Type B pancreatic cell (in vitro differentiated cells): Measurements from ENCODE around the gene CDH2. TPM values are rescaled to one million over a fixed set of nuclear protein-coding genes. Genes with fewer than 3 reads are reported as not detected.

Experiments used
- DNase-seq: peaks from one replicate; pipeline ENCODE4 v3.0.0; 2021; ENCODE audit warnings: mixed read lengths; ENCODE audit not compliant: unreplicated experiment; ENCODE audit errors: extremely low spot score
- H3K27ac Mint-ChIP-seq: 2 replicates; pipeline ENCODE4 v1.8.0; 2021; ENCODE audit warnings: mild to moderate bottlenecking, mixed read lengths
- H3K27me3 Mint-ChIP-seq: 2 replicates; pipeline ENCODE4 v1.8.0; 2021; ENCODE audit warnings: mixed read lengths
- H3K36me3 Mint-ChIP-seq: 2 replicates; pipeline ENCODE4 v1.8.0; 2021; ENCODE audit warnings: mixed read lengths
- H3K4me1 Mint-ChIP-seq: one replicate; pipeline ENCODE4 v1.8.0; 2021; ENCODE audit warnings: mixed read lengths; ENCODE audit not compliant: unreplicated experiment
- H3K4me3 Mint-ChIP-seq: 2 replicates; pipeline ENCODE4 v1.8.0; 2021; ENCODE audit warnings: mild to moderate bottlenecking, mixed read lengths
- H3K9me3 Mint-ChIP-seq: 2 replicates; pipeline ENCODE4 v1.8.0; 2021; ENCODE audit warnings: mixed read lengths
- CTCF ChIP-seq: fragments of 200-600 bp; sonication (generic); conservative IDR thresholded peaks from 2 replicates; pipeline ENCODE4 v1.5.0; 2021; ENCODE audit warnings: antibody characterized with exemption, mild to moderate bottlenecking
- total RNA-seq: library from RNA; stranded (reverse); gene quantifications from 2 replicates; pipeline ENCODE4 v1.2.1, GENCODE V29; 2021; ENCODE audit warnings: low replicate concordance

Gene CDH2
- total RNA-seq, 1 donor from 2014 or later, result 145 TPM

GRCh38 chr18:28127228-28127627, 49.7 kb downstream of the CDH2 start:
- Mint-ChIP-seq H3K9me3 (no peaks in the 10 kb centered on the region), H3K4me1 (peaks cover 32% of the 10 kb centered on the region), H3K27me3 (no peaks in the 10 kb centered on the region), H3K36me3 (peaks cover 5% of the 10 kb centered on the region), H3K4me3 (no peak overlapping the region), H3K27ac (no peak overlapping the region)
- no peak for TF ChIP-seq CTCF
- DNase-seq, result no peak

- no peak overlapping the region for H3K27ac Mint-ChIP-seq
- no peaks in the 10 kb centered on the region for H3K27me3 Mint-ChIP-seq
- peaks cover 5% of the 10 kb centered on the region for H3K36me3 Mint-ChIP-seq
- TF ChIP-seq CTCF, result no peak
- H3K9me3 Mint-ChIP-seq, result no peaks in the 10 kb centered on the region
- no peak overlapping the region for H3K4me3 Mint-ChIP-seq
- no peak for DNase-seq
- peaks cover 30% of the 10 kb centered on the region for H3K4me1 Mint-ChIP-seq
Measured at GRCh38 chr18:28126768-28127167, 50.2 kb downstream of the CDH2 start.

GRCh38 chr18:28125051-28125450, 51.9 kb downstream of the CDH2 start:
- no peak for TF ChIP-seq CTCF
- no peak for DNase-seq
- no peaks in the 10 kb centered on the region for H3K27me3 Mint-ChIP-seq

GRCh38 chr18:28124131-28125029, 52.5 kb downstream of the CDH2 start:
- H3K27me3 Mint-ChIP-seq, result no peaks in the 10 kb centered on the region
- H3K9me3 Mint-ChIP-seq, result peaks cover 10% of the 10 kb centered on the region
- no peak overlapping the region for H3K27ac Mint-ChIP-seq
- peaks cover 21% of the 10 kb centered on the region for H3K4me1 Mint-ChIP-seq
- no peak for DNase-seq
- no peak for TF ChIP-seq CTCF
- no peak overlapping the region for H3K4me3 Mint-ChIP-seq
- H3K36me3 Mint-ChIP-seq, result peaks cover 14% of the 10 kb centered on the region

More at GRCh38 chr18:28125051-28125450, 51.9 kb downstream of the CDH2 start:
- peaks cover 9% of the 10 kb centered on the region for H3K36me3 Mint-ChIP-seq
- H3K9me3 Mint-ChIP-seq, result peaks cover 5% of the 10 kb centered on the region
- H3K27ac Mint-ChIP-seq, result no peak overlapping the region
- H3K4me1 Mint-ChIP-seq, result peaks cover 21% of the 10 kb centered on the region
- no peak overlapping the region for H3K4me3 Mint-ChIP-seq

- TF ChIP-seq CTCF, result no peak
- peaks cover 14% of the 10 kb centered on the region for H3K36me3 Mint-ChIP-seq
- peaks cover 21% of the 10 kb centered on the region for H3K4me1 Mint-ChIP-seq
- peaks cover 10% of the 10 kb centered on the region for H3K9me3 Mint-ChIP-seq
- no peak overlapping the region for H3K4me3 Mint-ChIP-seq
- no peak overlapping the region for H3K27ac Mint-ChIP-seq
- no peaks in the 10 kb centered on the region for H3K27me3 Mint-ChIP-seq
- no peak for DNase-seq
Measured at GRCh38 chr18:28123401-28124030, 53.4 kb downstream of the CDH2 start.
